Inferior parietal cortex (tissue), 1 donor: ENCODE measurements around the gene FGF7.
A peak's percentile ranks its signal among the peaks of the same experiment; 100 is the strongest.
"Not testable (repeated sequence)": the region's sequence is repeated elsewhere in the genome, so short reads cannot be mapped to it uniquely, and the experiment has no call there.

Source experiments
- DNase-seq: peaks from one replicate; pipeline ENCODE4 v3.0.0-alpha.2; 2016; ENCODE audit errors: extremely low spot score

The FGF7 gene

GRCh38 chr15:49423021-49423420 lies at the start of gene FGF7:
TSS of gene FGF7 (plus strand) at chr15:49423242. CDS start at chr15:49424298, 1,056 bp downstream.
- DNase-seq, result peak; percentile 12

- DNase-seq, result no peak
Measured at GRCh38 chr15:49379996-49380395, 43.0 kb upstream of the FGF7 start.

GRCh38 chr15:49380912-49381311 lies 42.1 kb upstream of the FGF7 start:
- no peak for DNase-seq

GRCh38 chr15:49382394-49382793 lies 40.6 kb upstream of the FGF7 start:
- no peak for DNase-seq

DNA sequence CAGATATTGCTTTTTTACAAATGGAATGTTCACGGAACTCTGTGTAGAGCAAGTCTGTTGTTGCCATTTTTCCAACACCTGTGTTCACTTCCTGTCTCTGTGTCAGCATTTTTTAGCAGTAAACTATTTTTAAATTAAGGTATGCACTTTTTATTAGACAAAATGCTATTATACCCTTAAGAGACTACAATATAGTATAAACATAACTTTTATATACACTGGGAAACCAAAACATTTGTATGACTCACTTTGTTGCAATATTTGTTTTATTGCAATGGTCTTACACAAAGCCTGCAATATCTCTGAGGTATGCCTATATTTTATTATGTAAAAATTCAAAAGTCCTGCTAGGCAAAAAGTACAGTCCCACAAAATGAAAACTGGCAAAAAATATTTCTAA lies 39.8 kb upstream of the FGF7 start:
- no peak for DNase-seq

DNA sequence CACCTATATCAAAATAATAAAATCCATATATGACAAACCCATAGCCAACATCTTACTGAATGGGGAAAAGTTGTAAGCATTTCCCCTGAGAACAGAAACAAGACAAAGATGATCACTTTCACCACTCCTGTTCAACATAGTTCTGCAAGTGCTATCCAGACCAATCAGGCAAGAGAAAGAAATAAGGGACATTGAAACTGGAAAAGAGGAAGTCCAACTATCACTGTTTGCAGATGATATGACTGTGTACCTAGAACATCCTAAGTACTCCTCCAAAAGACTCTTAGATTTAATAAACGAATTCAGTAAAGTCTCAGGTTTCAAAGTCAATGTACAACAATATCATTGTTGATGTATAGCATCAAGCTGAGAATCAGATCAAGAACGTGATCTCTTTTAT lies 35.6 kb upstream of the FGF7 start:
- DNase-seq, result peak; percentile 2

DNA sequence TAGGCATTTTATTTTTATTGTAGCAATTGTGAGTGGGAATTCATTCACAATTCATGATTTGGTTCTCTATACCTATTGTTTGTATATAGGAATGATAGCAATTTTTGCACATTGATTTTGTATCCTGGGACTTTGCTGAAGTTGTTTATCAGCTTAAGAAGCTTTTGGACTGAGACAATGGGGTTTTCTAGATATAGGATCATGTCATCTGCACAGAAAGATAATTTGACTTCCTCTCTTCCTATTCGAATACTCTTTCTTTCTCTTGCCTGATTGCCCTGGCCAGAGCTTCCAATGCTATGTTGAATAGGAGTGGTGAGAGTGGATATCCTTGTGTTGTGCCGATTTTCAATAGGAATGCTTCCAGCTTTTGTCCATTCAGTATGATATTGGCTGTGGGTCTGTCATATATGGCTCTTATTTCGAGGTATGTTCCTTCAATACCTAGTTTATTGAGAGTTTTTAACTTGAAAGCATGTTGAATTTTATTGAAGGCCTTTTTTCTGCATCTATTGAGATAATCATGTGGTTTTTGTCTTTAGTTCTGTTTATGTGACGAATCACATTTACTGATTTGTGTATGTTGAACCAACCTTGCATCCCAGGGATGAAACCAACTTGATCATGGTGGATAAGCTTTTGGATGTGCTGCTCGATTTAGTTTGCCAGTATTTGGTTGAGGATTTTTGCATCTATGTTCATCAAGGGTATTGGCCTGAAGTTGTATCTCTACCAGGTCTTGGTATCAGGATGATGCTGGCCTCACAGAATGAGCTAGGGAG lies 20.3 kb upstream of the FGF7 start:
- DNase-seq, result not testable (repeated sequence)

DNA sequence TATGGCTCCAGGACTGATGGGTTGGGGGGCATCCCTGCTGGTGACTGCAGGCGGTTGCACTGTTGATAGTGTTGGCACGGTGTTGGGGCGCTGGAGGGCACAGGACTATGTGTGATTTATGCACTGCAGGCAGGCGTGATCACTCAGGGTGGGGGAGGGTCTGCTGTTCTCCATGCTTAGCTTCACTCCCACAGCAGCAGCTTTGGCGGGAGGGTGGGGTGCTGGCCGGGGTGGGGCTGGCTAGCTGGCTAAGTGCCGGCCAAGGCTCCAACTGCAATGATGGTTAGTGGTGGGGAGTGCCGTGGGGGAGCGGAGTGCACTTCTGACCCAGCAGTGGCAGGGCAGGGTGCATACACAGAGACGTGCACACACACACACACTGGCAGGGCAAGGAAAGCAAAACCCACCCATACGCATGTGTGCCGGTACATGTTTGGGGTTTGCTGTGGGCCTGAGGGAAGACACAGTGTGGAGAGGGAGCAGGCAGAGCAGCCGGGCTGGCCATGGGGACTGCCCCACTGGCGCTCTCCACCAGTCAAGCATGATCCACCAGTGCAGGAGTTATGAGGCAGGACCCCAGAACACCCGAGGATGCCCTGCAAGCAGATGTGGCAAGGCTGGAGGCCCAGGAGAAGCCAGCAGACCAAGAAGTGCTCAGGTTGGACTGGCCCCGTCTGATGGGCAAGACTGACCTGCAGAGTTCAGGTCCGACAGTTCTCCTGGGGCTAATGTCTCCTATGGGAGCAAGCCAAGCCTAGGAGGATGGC lies 16.5 kb upstream of the FGF7 start:
- no peak for DNase-seq

- no peak for DNase-seq
Measured at GRCh38 chr15:49410641-49411040, 12.4 kb upstream of the FGF7 start.

GRCh38 chr15:49412797-49413196 lies 10.2 kb upstream of the FGF7 start:
- DNase-seq, result no peak

- no peak for DNase-seq
Measured at GRCh38 chr15:49415149-49415548, 7.9 kb upstream of the FGF7 start.

DNA sequence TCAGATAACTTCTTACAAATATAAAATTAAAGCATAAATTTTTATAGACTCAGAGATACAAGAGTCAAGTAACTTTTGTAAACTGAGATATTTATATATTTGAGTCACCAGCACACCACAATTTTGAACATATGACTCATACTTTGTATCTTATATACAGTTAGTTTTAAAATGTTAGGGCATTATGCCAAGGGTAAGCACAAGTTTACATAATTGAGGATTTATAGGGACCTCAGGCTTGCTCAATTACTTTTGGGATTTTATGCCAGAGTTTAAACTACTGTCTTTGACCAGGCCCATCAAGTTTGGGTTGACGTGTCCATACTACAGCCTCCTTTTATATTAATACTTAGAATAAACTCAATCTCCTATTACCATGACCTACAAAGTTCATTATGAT lies 7.4 kb upstream of the FGF7 start:
- no peak for DNase-seq

DNA sequence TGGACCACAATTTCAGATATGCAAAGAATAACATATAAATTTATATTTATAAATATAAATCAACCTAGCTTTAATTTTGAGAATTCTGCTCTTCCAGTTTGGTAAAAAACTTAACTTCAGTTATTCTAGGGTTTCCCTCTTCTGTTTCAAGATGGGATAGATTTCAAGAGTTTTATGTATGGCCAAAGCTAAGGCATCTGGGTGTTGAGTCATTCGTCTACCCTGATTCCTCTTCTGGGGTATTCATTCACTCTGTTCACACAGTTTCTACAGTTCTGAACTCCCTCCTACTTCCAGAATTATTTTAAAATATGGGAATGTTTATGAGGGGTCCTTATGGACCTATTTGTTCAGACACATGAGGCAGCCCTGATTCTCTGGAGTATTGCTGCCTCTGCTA lies 4.2 kb upstream of the FGF7 start:
- DNase-seq, result no peak

- DNase-seq, result peak; percentile 76
Measured at GRCh38 chr15:49421991-49422390, 1.1 kb upstream of the FGF7 start.

GRCh38 chr15:49423901-49424550 lies 984 bp downstream of the FGF7 start:
- no peak for DNase-seq

DNA sequence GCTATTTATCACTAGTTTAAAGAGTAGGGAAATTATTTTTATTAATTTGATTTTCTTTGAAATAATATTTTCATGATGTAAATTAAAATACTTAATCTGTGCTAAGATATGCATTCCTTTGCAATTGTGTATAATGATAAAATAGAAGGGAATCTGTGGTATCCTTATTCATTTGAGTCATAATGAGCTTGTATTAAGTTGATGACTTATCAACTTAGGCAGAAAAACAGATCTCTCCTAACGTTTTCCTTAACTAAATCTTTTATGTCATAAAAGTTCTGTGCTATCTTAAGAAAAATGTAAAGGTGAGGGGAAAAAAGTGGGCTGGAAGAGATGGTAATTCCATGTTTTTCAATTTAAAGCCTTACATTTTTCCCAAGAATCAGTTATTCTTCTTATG lies 1.9 kb downstream of the FGF7 start:
- DNase-seq, result no peak

GRCh38 chr15:49427372-49427771 lies 4.3 kb downstream of the FGF7 start:
- DNase-seq, result no peak

DNA sequence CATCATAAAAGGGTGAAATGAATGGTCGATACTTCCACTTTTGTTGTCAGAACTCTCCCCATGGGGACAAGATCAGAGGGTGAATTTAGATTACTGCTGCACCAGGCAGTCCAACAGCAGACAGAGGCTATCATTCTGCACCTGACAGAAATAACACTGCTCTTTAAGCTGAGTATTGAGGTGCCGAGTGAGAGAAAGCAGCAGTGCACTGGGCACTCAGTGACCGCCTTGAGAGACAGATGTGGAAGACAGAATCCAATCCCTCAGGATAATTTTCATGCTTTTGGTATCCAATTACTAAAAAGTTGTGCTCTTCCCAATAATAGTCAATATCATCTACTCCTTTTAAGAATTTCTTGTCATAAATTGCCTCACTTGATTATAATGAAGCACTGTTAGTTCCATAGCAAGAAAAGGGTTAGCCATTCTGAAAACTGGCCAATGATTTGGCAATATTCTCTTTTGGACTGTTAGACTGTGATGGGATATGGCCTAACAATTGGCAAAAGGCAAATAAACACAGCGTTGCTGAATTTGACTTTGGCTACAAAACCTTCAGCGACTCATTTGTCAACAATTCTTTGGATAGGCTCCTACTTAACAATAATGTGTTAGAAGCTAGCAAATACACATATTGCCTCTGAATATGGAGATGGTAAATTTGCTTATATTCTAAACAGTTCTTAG lies 5.5 kb downstream of the FGF7 start:
- DNase-seq, result no peak

DNA sequence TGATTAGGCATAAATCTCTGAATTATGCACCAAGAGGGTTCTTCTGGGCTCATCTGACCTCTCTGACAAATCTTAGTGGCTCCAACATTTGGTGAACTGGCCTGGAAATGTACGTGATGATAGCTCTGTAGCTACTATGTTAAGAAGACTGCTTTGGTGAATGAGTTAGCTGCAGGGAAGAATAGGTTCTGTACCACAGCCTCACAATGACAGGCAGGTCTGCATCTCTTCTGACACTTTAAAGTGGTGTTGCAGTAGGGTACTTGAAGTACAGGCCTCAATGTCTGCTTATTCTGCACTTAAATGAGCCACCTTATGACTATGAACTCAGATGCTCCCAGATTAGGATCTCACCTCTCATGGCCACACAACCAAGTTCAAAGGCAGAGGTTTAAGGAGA lies 7.0 kb downstream of the FGF7 start:
- no peak for DNase-seq

GRCh38 chr15:49435174-49435573 lies 12.1 kb downstream of the FGF7 start:
- DNase-seq, result no peak

GRCh38 chr15:49436751-49437150 lies 13.7 kb downstream of the FGF7 start:
- no peak for DNase-seq

DNA sequence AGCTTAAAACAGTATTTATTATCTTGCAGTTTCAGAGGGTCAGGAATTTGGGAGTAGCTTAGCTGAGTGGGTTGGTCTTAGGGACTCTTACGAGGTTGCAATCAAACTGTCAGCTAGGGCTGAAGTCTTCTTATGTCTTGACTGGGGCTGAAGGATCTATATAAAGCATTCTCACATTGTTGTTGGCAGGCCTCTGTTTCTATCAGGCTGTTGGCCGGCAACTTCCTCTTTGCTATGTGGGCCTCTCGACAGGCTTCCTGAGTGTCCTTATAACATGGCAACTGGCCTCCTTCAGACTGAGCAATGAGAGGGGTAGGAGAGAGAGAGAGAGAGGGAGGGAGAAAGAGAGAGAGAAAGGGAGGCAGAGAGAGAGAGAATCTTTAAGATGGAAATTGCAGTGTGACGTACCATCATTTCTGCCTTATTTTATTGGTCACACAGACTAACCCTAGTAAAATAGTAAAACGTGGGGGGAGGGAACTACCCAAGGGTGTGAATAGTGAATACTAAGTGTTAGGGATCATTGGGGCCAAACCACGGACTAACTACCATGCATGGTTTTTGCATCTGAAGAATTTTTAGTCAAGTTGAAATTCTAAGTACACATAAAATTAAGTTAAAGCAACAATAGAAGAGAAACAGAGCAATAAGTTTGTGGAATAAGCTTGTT lies 16.1 kb downstream of the FGF7 start:
- no peak for DNase-seq
